H4 (cell line): ENCODE measurements around the gene IL17F. TPM values are rescaled to one million over a fixed set of nuclear protein-coding genes. Genes with fewer than 3 reads are reported as not detected.

Experiments used
- DNase-seq: peaks from one replicate; pipeline ENCODE4 v3.0.0-alpha.2; 2015; ENCODE audit warnings: low spot score
- total RNA-seq: library from RNA; depleted of rRNA; stranded (reverse); fragments of >200 nt; shearing (Covaris generic); gene quantifications from 2 replicates; pipeline ENCODE4 v1.2.3, GENCODE V29; 2014; rRNA removed

IL17F gene
- total RNA-seq, 1 experiment from 2014 or later: not detected

- DNase-seq: no peak
These were observed 54.3 kb downstream of the IL17F start for GRCh38 chr6:52189974-52190373.

GRCh38 chr6:52187098-52187497 lies 57.2 kb downstream of the IL17F start:
- DNase-seq: no peak

Other genes starting within 250 kb of the IL17F start
- gene PKHD1, start 156.9 kb downstream of the IL17F start, total RNA-seq: not detected in 2 replicates
- not detected in 2 replicates for gene IL17A, start 58.1 kb downstream of the IL17F start, total RNA-seq
- gene MCM3, start 40.2 kb upstream of the IL17F start, total RNA-seq: 157 and 161 TPM in 2 replicates
- gene PAQR8, start 117.7 kb upstream of the IL17F start, total RNA-seq: 3.8 and 4.5 TPM in 2 replicates
- gene EFHC1, start 175.8 kb upstream of the IL17F start, total RNA-seq: 24.7 and 35.9 TPM in 2 replicates